Nucleus accumbens (tissue), 56 donors: ENCODE results near the gene CYP21A2.
A peak's percentile ranks its signal among the peaks of the same experiment; 100 is the strongest.
"Not testable (repeated sequence)": the region's sequence is repeated elsewhere in the genome, so short reads cannot be mapped to it uniquely, and the experiment has no call there.

ENCODE experiments used
- DNase-seq, 56 donors: peaks; one replicate each; lab custom pipeline; 2025; lab: John Stamatoyannopoulos, UW

CYP21A2 gene

DNA sequence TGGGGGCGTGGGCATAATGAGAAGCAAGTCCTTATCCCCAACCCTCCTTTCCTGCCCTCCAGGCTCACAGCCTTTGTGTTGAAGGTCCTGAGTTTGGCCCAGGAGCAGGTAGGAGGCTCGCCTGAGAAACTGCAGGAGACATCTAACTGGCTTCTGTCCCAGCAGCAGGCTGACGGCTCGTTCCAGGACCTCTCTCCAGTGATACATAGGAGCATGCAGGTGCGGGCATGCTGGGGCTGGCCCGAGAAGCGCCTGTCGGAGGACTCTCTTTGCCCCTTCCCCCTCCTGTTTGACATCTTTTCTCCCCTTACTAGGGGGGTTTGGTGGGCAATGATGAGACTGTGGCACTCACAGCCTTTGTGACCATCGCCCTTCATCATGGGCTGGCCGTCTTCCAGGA lies 9.6 kb upstream of the CYP21A2 start:
- DNase-seq = not testable (repeated sequence)

- DNase-seq = not testable (repeated sequence)
These were observed 8.7 kb upstream of the CYP21A2 start for GRCh38 chr6:32029553-32029952.

DNA sequence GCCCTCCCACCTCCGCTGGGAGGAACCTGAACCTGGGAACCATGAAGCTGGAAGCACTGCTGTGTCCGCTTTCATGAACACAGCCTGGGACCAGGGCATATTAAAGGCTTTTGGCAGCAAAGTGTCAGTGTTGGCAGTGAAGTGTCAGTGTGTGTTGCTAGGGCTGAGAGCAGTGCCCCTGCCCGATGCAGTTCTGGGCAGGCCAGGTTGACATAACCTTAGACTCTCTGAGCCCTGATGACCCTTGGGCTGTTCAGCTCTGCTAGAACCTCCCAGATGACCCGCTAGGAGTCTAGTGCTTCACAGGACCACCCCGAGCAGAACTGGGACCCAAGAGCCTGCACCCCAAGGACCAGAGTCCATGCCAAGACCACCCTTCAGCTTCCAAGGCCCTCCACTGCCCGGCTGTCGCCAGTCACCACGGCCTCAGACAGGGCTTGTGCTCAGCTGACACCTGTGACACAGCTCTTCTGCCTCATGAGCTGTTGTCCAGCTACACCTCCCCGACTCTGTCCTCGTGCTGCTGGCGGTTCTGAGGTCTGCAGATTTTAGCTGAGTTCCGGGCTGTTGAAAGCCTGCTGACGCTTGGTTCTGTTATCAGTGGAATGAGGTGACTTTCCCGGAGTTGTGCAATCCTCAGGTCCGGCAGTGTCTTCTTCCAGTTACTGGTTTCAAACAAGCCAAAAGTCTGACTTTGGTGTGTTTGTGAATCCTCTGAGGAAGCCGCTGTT lies 2.8 kb upstream of the CYP21A2 start:
- not testable (repeated sequence) for DNase-seq

DNA sequence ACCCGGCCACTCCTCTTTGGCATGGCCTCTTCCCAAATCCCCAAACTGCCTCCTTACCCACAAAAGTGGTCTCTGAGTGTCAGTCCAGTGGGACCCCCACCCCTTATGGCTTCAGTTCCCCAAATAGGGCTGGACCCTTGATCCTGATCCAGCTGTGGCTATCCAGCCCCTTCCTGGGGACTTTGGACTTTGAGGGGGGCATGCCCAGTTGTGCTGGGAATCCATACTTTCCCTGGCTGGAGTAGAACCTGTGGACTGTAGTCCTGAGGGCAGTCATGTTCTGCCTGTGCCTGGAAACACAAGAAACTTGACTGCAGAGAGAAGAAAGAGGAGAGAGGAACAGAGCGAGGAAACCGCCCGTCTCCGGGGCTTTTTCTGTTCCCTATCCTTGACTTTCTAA lies 1.1 kb upstream of the CYP21A2 start:
- DNase-seq = not testable (repeated sequence)

DNA sequence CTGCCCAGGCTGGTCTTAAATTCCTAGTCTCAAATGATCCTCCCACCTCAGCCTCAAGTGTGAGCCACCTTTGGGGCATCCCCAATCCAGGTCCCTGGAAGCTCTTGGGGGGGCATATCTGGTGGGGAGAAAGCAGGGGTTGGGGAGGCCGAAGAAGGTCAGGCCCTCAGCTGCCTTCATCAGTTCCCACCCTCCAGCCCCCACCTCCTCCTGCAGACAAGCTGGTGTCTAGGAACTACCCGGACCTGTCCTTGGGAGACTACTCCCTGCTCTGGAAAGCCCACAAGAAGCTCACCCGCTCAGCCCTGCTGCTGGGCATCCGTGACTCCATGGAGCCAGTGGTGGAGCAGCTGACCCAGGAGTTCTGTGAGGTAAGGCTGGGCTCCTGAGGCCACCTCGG lies 663 bp downstream of the CYP21A2 start:
- DNase-seq = not testable (repeated sequence)

DNA sequence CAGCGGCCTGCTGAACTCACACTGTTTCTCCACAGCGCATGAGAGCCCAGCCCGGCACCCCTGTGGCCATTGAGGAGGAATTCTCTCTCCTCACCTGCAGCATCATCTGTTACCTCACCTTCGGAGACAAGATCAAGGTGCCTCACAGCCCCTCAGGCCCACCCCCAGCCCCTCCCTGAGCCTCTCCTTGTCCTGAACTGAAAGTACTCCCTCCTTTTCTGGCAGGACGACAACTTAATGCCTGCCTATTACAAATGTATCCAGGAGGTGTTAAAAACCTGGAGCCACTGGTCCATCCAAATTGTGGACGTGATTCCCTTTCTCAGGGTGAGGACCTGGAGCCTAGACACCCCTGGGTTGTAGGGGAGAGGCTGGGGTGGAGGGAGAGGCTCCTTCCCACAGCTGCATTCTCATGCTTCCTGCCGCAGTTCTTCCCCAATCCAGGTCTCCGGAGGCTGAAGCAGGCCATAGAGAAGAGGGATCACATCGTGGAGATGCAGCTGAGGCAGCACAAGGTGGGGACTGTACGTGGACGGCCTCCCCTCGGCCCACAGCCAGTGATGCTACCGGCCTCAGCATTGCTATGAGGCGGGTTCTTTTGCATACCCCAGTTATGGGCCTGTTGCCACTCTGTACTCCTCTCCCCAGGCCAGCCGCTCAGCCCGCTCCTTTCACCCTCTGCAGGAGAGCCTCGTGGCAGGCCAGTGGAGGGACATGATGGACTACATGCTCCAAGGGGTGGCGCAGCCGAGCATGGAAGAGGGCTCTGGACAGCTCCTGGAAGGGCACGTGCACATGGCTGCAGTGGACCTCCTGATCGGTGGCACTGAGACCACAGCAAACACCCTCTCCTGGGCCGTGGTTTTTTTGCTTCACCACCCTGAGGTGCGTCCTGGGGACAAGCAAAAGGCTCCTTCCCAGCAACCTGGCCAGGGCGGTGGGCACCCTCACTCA lies 1.4 kb downstream of the CYP21A2 start:
- DNase-seq = not testable (repeated sequence)

DNA sequence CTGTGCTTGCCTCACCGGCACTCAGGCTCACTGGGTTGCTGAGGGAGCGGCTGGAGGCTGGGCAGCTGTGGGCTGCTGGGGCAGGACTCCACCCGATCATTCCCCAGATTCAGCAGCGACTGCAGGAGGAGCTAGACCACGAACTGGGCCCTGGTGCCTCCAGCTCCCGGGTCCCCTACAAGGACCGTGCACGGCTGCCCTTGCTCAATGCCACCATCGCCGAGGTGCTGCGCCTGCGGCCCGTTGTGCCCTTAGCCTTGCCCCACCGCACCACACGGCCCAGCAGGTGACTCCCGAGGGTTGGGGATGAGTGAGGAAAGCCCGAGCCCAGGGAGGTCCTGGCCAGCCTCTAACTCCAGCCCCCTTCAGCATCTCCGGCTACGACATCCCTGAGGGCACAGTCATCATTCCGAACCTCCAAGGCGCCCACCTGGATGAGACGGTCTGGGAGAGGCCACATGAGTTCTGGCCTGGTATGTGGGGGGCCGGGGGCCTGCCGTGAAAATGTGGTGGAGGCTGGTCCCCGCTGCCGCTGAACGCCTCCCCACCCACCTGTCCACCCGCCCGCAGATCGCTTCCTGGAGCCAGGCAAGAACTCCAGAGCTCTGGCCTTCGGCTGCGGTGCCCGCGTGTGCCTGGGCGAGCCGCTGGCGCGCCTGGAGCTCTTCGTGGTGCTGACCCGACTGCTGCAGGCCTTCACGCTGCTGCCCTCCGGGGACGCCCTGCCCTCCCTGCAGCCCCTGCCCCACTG lies 2.3 kb downstream of the CYP21A2 start:
- not testable (repeated sequence) for DNase-seq

DNA sequence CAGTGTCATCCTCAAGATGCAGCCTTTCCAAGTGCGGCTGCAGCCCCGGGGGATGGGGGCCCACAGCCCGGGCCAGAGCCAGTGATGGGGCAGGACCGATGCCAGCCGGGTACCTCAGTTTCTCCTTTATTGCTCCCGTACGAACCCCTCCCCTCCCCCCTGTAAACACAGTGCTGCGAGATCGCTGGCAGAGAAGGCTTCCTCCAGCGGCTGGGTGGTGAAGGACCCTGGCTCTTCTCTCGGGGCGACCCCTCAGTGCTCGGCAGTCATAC lies 2.8 kb downstream of the CYP21A2 start:
- not testable (repeated sequence) for DNase-seq

DNA sequence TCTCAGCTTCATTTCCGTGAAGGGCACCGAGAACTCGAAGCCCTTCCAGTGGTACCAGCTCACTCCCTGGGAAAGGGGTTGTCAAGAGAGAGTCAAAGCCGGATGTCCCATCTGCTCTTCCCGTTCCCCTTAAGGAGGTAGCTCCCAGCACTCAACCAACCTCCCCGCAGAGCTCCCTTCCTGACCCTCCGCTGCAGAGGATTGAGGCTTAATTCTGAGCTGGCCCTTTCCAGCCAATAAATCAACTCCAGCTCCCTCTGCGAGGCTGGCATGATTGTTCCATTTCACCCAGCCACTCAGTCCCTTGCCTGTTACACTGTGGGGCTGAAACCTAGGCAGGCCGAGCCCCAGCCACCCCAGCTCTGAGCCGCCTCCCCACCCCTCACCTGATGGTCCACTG lies 3.2 kb downstream of the CYP21A2 start:
- not testable (repeated sequence) for DNase-seq

GRCh38 chr6:32042276-32042675 lies 4.1 kb downstream of the CYP21A2 start:
- DNase-seq = not testable (repeated sequence)

- DNase-seq = not testable (repeated sequence)
These were observed 5.6 kb downstream of the CYP21A2 start for GRCh38 chr6:32043589-32044380.

DNA sequence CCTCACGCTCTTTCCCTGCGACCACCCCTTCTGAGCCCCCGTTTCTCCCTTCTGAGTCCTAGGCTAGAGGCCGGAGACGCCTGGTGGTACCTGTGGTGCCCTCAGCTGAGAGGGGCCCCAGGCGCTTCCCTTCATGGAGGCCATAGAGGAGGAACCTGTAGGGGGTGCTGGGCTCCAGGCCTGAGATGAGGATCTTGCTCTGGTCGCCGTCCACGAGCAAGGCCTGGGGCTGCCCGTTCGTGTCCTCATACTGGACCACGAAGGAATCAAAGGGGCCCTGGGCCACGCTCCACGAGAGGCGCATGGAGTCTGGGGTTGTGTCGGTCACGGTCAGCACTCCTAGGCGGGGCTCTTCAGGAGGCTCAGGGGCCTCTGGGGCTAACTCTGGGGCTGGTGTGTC lies 6.7 kb downstream of the CYP21A2 start:
- DNase-seq = not testable (repeated sequence)

DNA sequence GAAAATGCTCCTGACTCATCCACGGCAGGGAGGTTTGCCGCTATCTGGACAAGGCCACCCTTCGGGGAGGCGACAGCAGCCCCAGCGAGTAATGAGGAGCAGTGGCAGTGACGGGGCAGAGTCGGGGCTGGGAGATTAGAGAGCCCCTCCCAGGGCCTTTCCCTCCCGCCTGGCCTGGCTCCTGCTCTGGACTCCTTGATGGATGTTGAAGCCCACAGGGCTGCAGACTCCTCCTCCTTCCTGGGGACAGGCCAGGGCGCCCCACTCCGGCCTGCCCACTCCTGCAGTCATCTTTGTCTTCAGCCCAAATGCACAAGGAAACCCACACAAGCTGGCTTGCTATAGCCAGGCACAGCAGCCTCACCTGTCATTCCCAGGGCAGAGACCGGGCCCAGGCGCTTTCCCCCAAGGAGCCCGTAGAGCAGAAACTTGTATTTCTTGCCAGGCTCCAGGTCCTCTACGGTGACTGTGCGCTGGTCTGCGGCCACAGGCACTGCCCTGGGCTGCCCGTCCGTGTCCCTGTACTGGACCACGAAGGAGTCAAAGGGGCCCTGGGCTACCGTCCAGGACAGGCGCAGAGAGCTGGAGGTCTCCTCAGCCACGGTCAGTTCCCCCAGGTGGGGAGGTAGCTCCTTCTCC lies 7.7 kb downstream of the CYP21A2 start:
- DNase-seq = peak in 1 of 56 donors; percentile 5

- DNase-seq = peak in 6 of 56 donors; percentile 6 to 48 (median 24)
These were observed 8.4 kb downstream of the CYP21A2 start for GRCh38 chr6:32046450-32047083.

GRCh38 chr6:32047084-32047478 lies 8.9 kb downstream of the CYP21A2 start:
- DNase-seq = peak in 4 of 56 donors; percentile 13 to 48 (median 36)

GRCh38 chr6:32047539-32047854 lies 9.3 kb downstream of the CYP21A2 start:
- DNase-seq = peak in 1 of 56 donors; percentile 0

- peak in 34 of 56 donors; percentile 5 to 69 (median 26) for DNase-seq
These were observed 9.9 kb downstream of the CYP21A2 start for GRCh38 chr6:32047855-32048766.

DNA sequence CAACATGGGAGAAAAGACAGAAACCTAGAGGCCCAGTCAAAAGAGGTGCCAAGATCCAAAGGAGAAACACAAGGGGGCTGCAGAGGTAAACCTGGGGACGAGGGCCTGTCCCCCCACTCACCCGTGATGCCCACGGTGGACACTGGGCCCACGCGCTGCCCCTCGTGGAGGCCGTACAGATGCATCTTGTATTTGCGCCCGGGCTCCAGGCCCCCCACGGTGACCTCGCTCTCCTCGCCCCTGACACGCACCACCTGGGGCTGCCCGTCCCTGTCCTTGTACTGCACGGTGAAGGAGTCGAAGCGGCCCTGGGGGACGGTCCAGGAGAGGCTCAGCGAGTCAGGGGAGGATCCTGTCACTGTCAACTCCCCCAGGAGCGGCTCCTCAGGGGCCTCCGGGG lies 10.9 kb downstream of the CYP21A2 start:
- DNase-seq = not testable (repeated sequence)
